D721Med (cell line): ENCODE results near the gene TAS2R1.

Experiments used
- DNase-seq: peaks from one replicate; pipeline ENCODE4 v3.0.0; 2011; ENCODE audit warnings: low spot score; ENCODE audit not compliant: insufficient read length
- FAIRE-seq: peaks from 2 replicates; lab custom pipeline; 2011; peaks lifted over from hg19 to GRCh38; lab: Jason Lieb, UNC
- TF ChIP-seq, protein P1 (sequence below): IDR thresholded peaks from 2 replicates; pipeline ENCODE4 v1.5.1; 2012; ENCODE audit warnings: mild to moderate bottlenecking, control low read depth; ENCODE audit not compliant: insufficient read depth; ENCODE audit errors: missing control alignments

The TAS2R1 gene

DNA sequence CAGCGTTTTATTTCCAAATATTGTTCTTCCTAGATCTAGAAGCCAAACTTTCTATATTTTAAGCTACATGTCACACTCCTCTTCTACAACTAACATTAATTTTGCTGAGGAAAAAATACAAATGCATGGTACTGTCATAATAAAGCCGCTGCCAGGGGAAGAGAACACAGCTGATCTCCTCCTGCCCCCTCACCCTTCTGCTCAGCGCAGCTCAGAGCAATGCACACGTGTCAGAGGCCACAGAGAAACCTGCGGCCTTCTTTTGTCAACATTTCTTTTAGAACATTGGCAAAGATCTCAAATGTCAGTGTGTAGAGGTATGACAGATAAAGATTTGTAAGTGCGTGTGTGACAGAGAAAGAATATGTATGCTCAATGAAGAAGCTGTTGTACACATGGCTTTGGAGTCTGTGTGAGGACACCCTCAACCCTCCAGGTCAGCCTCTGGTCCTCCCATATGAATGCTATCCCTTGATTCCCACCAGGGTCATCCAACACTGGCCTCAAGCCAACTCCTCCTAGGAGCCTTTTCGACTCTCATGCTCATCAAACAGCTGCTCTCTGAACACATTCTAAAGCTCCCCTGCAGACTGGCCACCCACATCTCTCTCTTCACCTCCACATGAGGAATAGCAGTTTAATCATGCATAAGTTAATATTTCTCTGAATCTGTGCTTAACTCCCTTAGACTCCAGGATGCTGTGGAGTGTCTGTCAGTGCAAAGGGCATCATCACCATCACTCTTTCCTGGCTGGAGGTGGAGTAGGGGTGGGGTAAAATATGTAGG is 40.9 kb downstream of the TAS2R1 start:
- DNase-seq (no peak), FAIRE-seq (no peak)
- TF ChIP-seq, protein P1, sequence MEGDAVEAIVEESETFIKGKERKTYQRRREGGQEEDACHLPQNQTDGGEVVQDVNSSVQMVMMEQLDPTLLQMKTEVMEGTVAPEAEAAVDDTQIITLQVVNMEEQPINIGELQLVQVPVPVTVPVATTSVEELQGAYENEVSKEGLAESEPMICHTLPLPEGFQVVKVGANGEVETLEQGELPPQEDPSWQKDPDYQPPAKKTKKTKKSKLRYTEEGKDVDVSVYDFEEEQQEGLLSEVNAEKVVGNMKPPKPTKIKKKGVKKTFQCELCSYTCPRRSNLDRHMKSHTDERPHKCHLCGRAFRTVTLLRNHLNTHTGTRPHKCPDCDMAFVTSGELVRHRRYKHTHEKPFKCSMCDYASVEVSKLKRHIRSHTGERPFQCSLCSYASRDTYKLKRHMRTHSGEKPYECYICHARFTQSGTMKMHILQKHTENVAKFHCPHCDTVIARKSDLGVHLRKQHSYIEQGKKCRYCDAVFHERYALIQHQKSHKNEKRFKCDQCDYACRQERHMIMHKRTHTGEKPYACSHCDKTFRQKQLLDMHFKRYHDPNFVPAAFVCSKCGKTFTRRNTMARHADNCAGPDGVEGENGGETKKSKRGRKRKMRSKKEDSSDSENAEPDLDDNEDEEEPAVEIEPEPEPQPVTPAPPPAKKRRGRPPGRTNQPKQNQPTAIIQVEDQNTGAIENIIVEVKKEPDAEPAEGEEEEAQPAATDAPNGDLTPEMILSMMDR: no peak

GRCh38 chr5:9588254-9588653 is 41.9 kb downstream of the TAS2R1 start:
- DNase-seq (no peak), FAIRE-seq (no peak)

GRCh38 chr5:9587135-9587534 is 43.0 kb downstream of the TAS2R1 start:
- TF ChIP-seq, protein P1: no peak
- FAIRE-seq (no peak), DNase-seq (no peak)

More at GRCh38 chr5:9588254-9588653, 41.9 kb downstream of the TAS2R1 start:
- TF ChIP-seq, protein P1: no peak

DNA sequence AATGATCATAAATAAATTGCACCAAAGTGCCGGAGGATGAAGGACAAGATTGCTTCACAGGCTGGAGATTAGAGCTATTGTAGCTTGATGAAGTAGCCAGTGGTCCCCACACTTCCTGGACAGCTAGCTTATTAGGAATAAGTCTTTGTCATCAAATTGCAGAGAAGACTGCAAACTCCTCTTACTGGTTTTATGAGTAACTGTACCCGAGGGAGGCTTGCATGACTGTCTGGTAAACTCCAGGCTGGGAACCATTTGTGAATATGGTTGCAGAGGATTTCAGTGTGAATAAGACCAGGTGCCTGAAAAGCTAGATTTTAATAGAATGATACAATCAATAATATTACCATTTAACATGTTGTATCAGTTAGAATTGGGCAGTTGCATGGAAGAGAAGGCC is 47.7 kb downstream of the TAS2R1 start:
- TF ChIP-seq, protein P1: no peak
- DNase-seq (no peak), FAIRE-seq (no peak)
